Chondrocyte (in vitro differentiated cells): Measurements from ENCODE around the gene CCL14. TPM values are rescaled to one million over a fixed set of nuclear protein-coding genes. Genes with fewer than 3 reads are reported as not detected.

Experiments used
- DNase-seq: peaks from one replicate; pipeline ENCODE4 v3.0.0; 2021; ENCODE audit warnings: mixed read lengths, low spot score
- H3K27ac Mint-ChIP-seq: one replicate; pipeline ENCODE4 v1.8.0; 2021; ENCODE audit warnings: mild to moderate bottlenecking, moderate library complexity, mixed read lengths; ENCODE audit not compliant: unreplicated experiment
- H3K27me3 Mint-ChIP-seq: 2 replicates; pipeline ENCODE4 v1.8.0; 2021; ENCODE audit warnings: low read depth, mixed read lengths
- H3K36me3 Mint-ChIP-seq: 2 replicates; pipeline ENCODE4 v1.8.0; 2021; ENCODE audit warnings: low read depth, mixed read lengths
- H3K4me1 Mint-ChIP-seq: 2 replicates; pipeline ENCODE4 v1.8.0; 2021; ENCODE audit warnings: low read depth, mild to moderate bottlenecking, mixed read lengths
- H3K4me3 Mint-ChIP-seq: one replicate; pipeline ENCODE4 v1.8.0; 2021; ENCODE audit warnings: mild to moderate bottlenecking, moderate library complexity, mixed read lengths; ENCODE audit not compliant: unreplicated experiment
- H3K9me3 Mint-ChIP-seq: 2 replicates; pipeline ENCODE4 v1.8.0; 2021; ENCODE audit warnings: low read depth, mixed read lengths
- total RNA-seq: library from RNA; stranded (reverse); gene quantifications from 3 replicates; pipeline ENCODE4 v1.2.1, GENCODE V29; 2021
- TF ChIP-seq, protein P1 (sequence below): fragments of 200-600 bp; sonication (generic); IDR thresholded peaks from 2 replicates; pipeline ENCODE4 v1.5.0; 2021; ENCODE audit warnings: antibody characterized with exemption, mild to moderate bottlenecking, moderate library complexity

Gene CCL14
- total RNA-seq, 1 donor from 2014 or later: not detected

DNA sequence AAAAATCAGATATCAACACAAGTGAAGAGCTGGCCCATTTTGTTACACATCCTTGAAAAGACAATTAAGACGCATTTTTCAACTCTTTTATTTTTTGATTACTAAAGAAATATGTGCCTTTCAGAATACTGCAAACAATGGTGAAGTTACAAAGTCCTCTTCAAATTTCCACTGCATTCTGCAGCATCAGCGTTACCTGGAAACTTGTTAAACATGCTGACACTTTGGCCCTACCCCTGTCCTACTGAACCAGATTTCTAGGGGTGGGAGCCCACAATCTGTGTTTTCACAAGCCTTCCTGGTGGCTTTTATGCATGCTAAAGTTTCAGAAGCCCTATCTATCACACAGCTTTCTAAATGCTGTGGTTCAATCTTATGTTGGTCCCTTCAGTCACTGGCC lies 4.5 kb upstream of the CCL14 start:
- TF ChIP-seq, protein P1, sequence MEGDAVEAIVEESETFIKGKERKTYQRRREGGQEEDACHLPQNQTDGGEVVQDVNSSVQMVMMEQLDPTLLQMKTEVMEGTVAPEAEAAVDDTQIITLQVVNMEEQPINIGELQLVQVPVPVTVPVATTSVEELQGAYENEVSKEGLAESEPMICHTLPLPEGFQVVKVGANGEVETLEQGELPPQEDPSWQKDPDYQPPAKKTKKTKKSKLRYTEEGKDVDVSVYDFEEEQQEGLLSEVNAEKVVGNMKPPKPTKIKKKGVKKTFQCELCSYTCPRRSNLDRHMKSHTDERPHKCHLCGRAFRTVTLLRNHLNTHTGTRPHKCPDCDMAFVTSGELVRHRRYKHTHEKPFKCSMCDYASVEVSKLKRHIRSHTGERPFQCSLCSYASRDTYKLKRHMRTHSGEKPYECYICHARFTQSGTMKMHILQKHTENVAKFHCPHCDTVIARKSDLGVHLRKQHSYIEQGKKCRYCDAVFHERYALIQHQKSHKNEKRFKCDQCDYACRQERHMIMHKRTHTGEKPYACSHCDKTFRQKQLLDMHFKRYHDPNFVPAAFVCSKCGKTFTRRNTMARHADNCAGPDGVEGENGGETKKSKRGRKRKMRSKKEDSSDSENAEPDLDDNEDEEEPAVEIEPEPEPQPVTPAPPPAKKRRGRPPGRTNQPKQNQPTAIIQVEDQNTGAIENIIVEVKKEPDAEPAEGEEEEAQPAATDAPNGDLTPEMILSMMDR: no peak
- Mint-ChIP-seq H3K27me3 (peaks cover 15% of the 10 kb centered on the region), H3K36me3 (no peaks in the 10 kb centered on the region), H3K27ac (no peak overlapping the region), H3K4me1 (no peaks in the 10 kb centered on the region), H3K9me3 (peaks cover 16% of the 10 kb centered on the region), H3K4me3 (no peak overlapping the region)
- DNase-seq: no peak

- Mint-ChIP-seq H3K9me3 (peaks cover 8% of the 10 kb centered on the region), H3K36me3 (no peaks in the 10 kb centered on the region), H3K4me3 (no peak overlapping the region), H3K27ac (no peak overlapping the region), H3K27me3 (peaks cover 10% of the 10 kb centered on the region), H3K4me1 (no peaks in the 10 kb centered on the region)
- DNase-seq: no peak
- TF ChIP-seq, protein P1: no peak
Observed at GRCh38 chr17:35988164-35988563, 1.6 kb upstream of the CCL14 start.

DNA sequence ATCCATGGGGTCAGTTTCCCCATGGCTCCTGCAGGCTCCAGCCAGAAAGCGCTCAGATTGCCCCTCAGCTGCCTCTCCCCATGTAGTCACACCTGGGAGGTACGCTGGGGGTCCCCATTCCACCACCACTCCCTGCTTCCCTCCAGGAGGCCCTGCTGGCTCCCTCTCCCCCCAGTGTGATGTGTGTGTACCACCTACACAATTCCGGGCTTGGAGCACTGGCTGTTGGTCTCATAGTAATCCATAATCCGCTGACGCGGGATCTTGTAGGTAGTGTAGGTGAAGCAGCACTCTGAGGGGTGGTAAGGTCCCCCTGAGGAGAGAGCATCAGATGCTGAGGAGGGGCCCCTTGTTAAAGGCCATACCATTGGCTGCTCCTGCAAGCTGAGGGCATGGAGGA lies 2.4 kb downstream of the CCL14 start:
- Mint-ChIP-seq H3K27ac (no peak overlapping the region), H3K27me3 (peaks cover 15% of the 10 kb centered on the region), H3K9me3 (peaks cover 7% of the 10 kb centered on the region), H3K4me3 (no peak overlapping the region), H3K36me3 (no peaks in the 10 kb centered on the region), H3K4me1 (no peaks in the 10 kb centered on the region)
- no peak for DNase-seq
- TF ChIP-seq, protein P1: no peak

DNA sequence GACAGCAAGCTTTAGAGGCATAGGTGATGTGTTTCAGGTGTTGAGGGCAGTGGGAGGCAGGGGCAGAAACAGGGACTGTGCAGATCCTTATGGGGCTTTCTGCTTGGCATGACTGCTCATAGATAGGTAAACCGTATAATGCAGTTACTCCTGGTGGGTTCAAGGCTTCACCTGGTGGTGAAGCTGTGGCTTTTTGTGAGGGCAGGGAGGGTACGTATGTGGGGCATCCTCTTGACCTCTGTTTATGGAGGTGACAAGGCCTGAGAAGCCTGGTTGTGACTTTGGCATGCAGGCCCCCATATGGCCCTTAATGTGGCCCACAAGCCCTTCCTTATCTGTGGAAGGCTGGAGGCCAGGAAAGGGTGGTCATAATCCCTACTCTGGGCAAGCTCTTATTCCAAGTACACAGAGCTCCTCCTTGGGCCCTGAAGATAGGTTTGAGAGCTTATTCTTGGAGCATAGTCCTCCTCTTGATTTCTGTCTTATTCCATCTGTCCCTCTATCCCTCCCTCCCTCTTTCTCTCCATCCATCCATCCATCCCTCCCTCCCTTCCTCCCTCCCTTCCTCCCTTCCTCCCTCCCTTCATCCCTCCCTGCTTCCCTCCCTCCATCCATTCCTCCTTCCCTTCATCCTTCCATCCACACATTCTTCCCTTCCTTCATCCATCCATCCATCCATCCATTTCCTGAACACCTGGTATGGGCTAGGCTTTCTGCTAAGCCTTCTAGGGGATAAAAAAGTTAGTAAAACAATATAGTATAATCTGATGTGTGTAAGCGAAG lies 3.9 kb downstream of the CCL14 start:
- no peaks in the 10 kb centered on the region for H3K36me3 Mint-ChIP-seq
- H3K27me3 Mint-ChIP-seq: peaks cover 15% of the 10 kb centered on the region
- H3K9me3 Mint-ChIP-seq: no peaks in the 10 kb centered on the region
- TF ChIP-seq, protein P1: no peak
- no peaks in the 10 kb centered on the region for H3K4me1 Mint-ChIP-seq
- no peak for DNase-seq
- H3K4me3 Mint-ChIP-seq: no peak overlapping the region
- H3K27ac Mint-ChIP-seq: no peak overlapping the region

GRCh38 chr17:35981908-35982330 lies 4.6 kb downstream of the CCL14 start:
- Mint-ChIP-seq H3K27ac (no peak overlapping the region), H3K4me3 (no peak overlapping the region), H3K36me3 (no peaks in the 10 kb centered on the region), H3K4me1 (no peaks in the 10 kb centered on the region), H3K27me3 (peaks cover 15% of the 10 kb centered on the region), H3K9me3 (no peaks in the 10 kb centered on the region)
- TF ChIP-seq, protein P1: no peak
- no peak for DNase-seq
